HepG2 (cell line): Measurements from ENCODE around the gene TPM1. TPM values are rescaled to one million over a fixed set of nuclear protein-coding genes. Genes with fewer than 3 reads are reported as not detected.

Experiments used
- ATF7 ChIP-seq, 2 experiments: fragments of 450-650 bp in 1 of 2; sonication (generic) in 1 of 2; formaldehyde crosslinking in 1 of 2; IDR thresholded peaks; 2 replicates each; pipeline versions ENCODE4 v1.4.0 to v1.6.1; 2016 to 2020; ENCODE audit warnings: antibody characterized with exemption in 1 of 2, mild to moderate bottlenecking in 1 of 2, missing genetic modification reagents in 1 of 2
- ELF3 ChIP-seq: IDR thresholded peaks from 2 replicates; pipeline ENCODE4 v1.6.1; 2016; ENCODE audit warnings: missing genetic modification reagents, missing compliant biosample characterization
- FOXA3 ChIP-seq: IDR thresholded peaks from 2 replicates; pipeline ENCODE4 v1.6.1; 2016; ENCODE audit warnings: missing genetic modification reagents, missing compliant biosample characterization
- FOXO1 ChIP-seq: sonication (generic); formaldehyde crosslinking; IDR thresholded peaks from 2 replicates; pipeline ENCODE4 v1.4.0; 2020; ENCODE audit warnings: missing genetic modification reagents
- KLF11 ChIP-seq: IDR thresholded peaks from 2 replicates; pipeline ENCODE4 v1.6.1; 2016; ENCODE audit warnings: missing compliant biosample characterization
- KLF13 ChIP-seq: sonication (generic); formaldehyde crosslinking; IDR thresholded peaks from 2 replicates; pipeline ENCODE4 v1.4.0; 2020; ENCODE audit warnings: mild to moderate bottlenecking, missing genetic modification reagents
- KLF6 ChIP-seq: IDR thresholded peaks from 2 replicates; pipeline ENCODE4 v1.8.0; 2016; ENCODE audit warnings: missing biosample characterization, missing genetic modification reagents
- MED1 ChIP-seq: sonication (generic); formaldehyde crosslinking; IDR thresholded peaks from 2 replicates; pipeline ENCODE4 v1.4.0; 2020; ENCODE audit warnings: missing genetic modification reagents
- MIXL1 ChIP-seq: IDR thresholded peaks from 2 replicates; pipeline ENCODE4 v1.6.1; 2016
- SNAPC2 ChIP-seq: sonication (generic); formaldehyde crosslinking; IDR thresholded peaks from 2 replicates; pipeline ENCODE4 v1.8.1; 2022; ENCODE audit warnings: mild to moderate bottlenecking, missing genetic modification reagents
- SOX13 ChIP-seq, 3 experiments: fragments of 450-650 bp in 1 of 3; sonication (generic) in 1 of 3; formaldehyde crosslinking in 1 of 3; IDR thresholded peaks in 2 of 3; conservative IDR thresholded peaks in 1 of 3; 2 replicates each; pipeline versions ENCODE4 v1.5.0 to v1.6.1; 2016 to 2020; ENCODE audit warnings: antibody characterized with exemption in 1 of 3, mild to moderate bottlenecking in 1 of 3, missing compliant biosample characterization in 1 of 3, missing genetic modification reagents in 1 of 3, moderate library complexity in 1 of 3
- SOX6 ChIP-seq, 2 experiments: fragments of 450-650 bp in 1 of 2; sonication (generic) in 1 of 2; formaldehyde crosslinking in 1 of 2; IDR thresholded peaks; 2 replicates each; pipeline versions ENCODE4 v1.4.0 to v1.6.1; 2017 to 2020; ENCODE audit warnings: antibody characterized with exemption in 1 of 2, mild to moderate bottlenecking in 1 of 2, missing genetic modification reagents in 1 of 2
- TP53 ChIP-seq: sonication (generic); formaldehyde crosslinking; conservative IDR thresholded peaks from 2 replicates; pipeline ENCODE4 v1.4.0; 2020; ENCODE audit warnings: missing genetic modification reagents
- ZBTB43 ChIP-seq: sonication (generic); formaldehyde crosslinking; conservative IDR thresholded peaks from 2 replicates; pipeline ENCODE4 v1.4.0; 2020; ENCODE audit warnings: missing genetic modification reagents
- ZNF142 ChIP-seq: sonication (generic); formaldehyde crosslinking; IDR thresholded peaks from 2 replicates; pipeline ENCODE4 v1.4.0; 2020; ENCODE audit warnings: missing genetic modification reagents
- ZNF205 ChIP-seq: IDR thresholded peaks from 2 replicates; pipeline ENCODE4 v1.6.1; 2018; ENCODE audit warnings: missing biosample characterization, missing genetic modification reagents
- ZNF33B ChIP-seq: sonication (generic); formaldehyde crosslinking; IDR thresholded peaks from 2 replicates; pipeline ENCODE4 v1.5.1; 2020; ENCODE audit warnings: mild to moderate bottlenecking, missing genetic modification reagents
- ZNF350 ChIP-seq: sonication (generic); formaldehyde crosslinking; IDR thresholded peaks from 2 replicates; pipeline ENCODE4 v1.4.0; 2020; ENCODE audit warnings: mild to moderate bottlenecking, low read depth, missing genetic modification reagents, borderline replicate concordance
- ZNF354B ChIP-seq: sonication (generic); formaldehyde crosslinking; IDR thresholded peaks from 2 replicates; pipeline ENCODE4 v1.8.0; 2022; ENCODE audit warnings: mild to moderate bottlenecking, missing genetic modification reagents
- ZNF670 ChIP-seq: sonication (generic); formaldehyde crosslinking; IDR thresholded peaks from 2 replicates; pipeline ENCODE4 v1.8.0; 2022; ENCODE audit warnings: mild to moderate bottlenecking, missing genetic modification reagents, borderline replicate concordance
- ZSCAN9 ChIP-seq: IDR thresholded peaks from 2 replicates; pipeline ENCODE4 v1.6.1; 2016; ENCODE audit warnings: borderline replicate concordance
- polyA plus RNA-seq, 8 experiments: library from polyadenylated mRNA; depleted of rRNA in 3 of 8; stranded (reverse) in 7 of 8; unstranded in 1 of 8; fragments of >200 nt; fragmentation: Illumina TruSeq in 4 of 8; extraction: Trizol in 4 of 8; gene quantifications; 2 replicates each; pipeline versions ENCODE4 v1.2.1 to v1.2.3, GENCODE V29; 2011 to 2016; ENCODE audit warnings: low read depth in 4 of 8, missing spikeins in 1 of 8, mixed read lengths in 1 of 8; ENCODE audit not compliant: insufficient read depth in 1 of 8
- total RNA-seq, 5 experiments: library from RNA; depleted of rRNA; stranded (reverse); fragments of >200 nt; fragmentation: Illumina TruSeq; extraction: Trizol; gene quantifications; 2 replicates each; pipeline ENCODE4 v1.2.3, GENCODE V29; 2016; ENCODE audit warnings: low read depth in 1 of 5

TPM1 gene
- total and polyA plus RNA-seq, 2 of the 13 experiments (the other 11 are each of a cell fraction or from before 2014, with no cell fraction given): 98.9 to 109 TPM

- TF ChIP-seq ZNF142 (CRISPR knock-in tag) (no peak), KLF6 (0 out of 2 replicates have a peak, but pooled peaks have one; percentile 21), ZNF350 (CRISPR knock-in tag) (peak; percentile 62; the same call in 1 of the 2 replicates), MED1 (CRISPR knock-in tag) (peak; percentile 86), ZNF205 (CRISPR knock-in tag) (peak; percentile 28; the same call in 1 of the 2 replicates), SOX6 (IDR thresholded peaks at IDR 0.05) (no peak), SOX6 (CRISPR knock-in tag; IDR thresholded peaks at IDR 0.05) (peak; percentile 93), TP53 (CRISPR knock-in tag) (0 out of 2 replicates have a peak, but pooled peaks have one; percentile 18), MIXL1 (CRISPR knock-in tag) (peak; percentile 42; the same call in 1 of the 2 replicates), ZBTB43 (CRISPR knock-in tag) (peak; percentile 67), SNAPC2 (CRISPR knock-in tag) (peak; percentile 78; the same call in 1 of the 2 replicates), ATF7 (IDR thresholded peaks at IDR 0.05) (no peak), ATF7 (CRISPR knock-in tag; IDR thresholded peaks at IDR 0.05) (0 out of 2 replicates have a peak, but pooled peaks have one; percentile 19), ZNF670 (CRISPR knock-in tag) (peak; percentile 37; the same call in 1 of the 2 replicates), SOX13 (IDR thresholded peaks at IDR 0.05) (peak; percentile 55), SOX13 (CRISPR knock-in tag; conservative IDR thresholded peaks at IDR 0.05 in 1 of 2, IDR thresholded peaks at IDR 0.05 in 1 of 2) (peak in 1 of 2 experiments; percentile 89; a peak in 2 of 4 replicates), FOXO1 (peak; percentile 59; the same call in 1 of the 2 replicates), ELF3 (CRISPR knock-in tag) (0 out of 2 replicates have a peak, but pooled peaks have one; percentile 62), ZSCAN9 (0 out of 2 replicates have a peak, but pooled peaks have one; percentile 48), ZNF354B (CRISPR knock-in tag) (no peak), ZNF33B (CRISPR knock-in tag) (peak; percentile 17; the same call in 1 of the 2 replicates), KLF11 (CRISPR knock-in tag) (0 out of 2 replicates have a peak, but pooled peaks have one; percentile 25), FOXA3 (peak; percentile 81), KLF13 (CRISPR knock-in tag) (no peak)
Measured at GRCh38 chr15:63107895-63108546, 65.5 kb downstream of the TPM1 start (continued).
